Urinary bladder (tissue), 4 donors: Measurements from ENCODE around the gene POP5. TPM values are rescaled to one million over a fixed set of nuclear protein-coding genes. Genes with fewer than 3 reads are reported as not detected.

Experiments used
- DNase-seq: peaks from one replicate; pipeline ENCODE4 v3.0.0-alpha.2; 2015; ENCODE audit errors: extremely low spot score
- H3K27ac ChIP-seq: one replicate; pipeline ENCODE4 v1.5.1; 2013; ENCODE audit warnings: low read depth, mild to moderate bottlenecking, moderate library complexity
- H3K36me3 ChIP-seq: one replicate; pipeline ENCODE4 v1.6.1; 2013; ENCODE audit warnings: mild to moderate bottlenecking, moderate library complexity; ENCODE audit not compliant: insufficient read depth
- H3K4me1 ChIP-seq: one replicate; pipeline ENCODE4 v1.6.1; 2013; ENCODE audit warnings: mild to moderate bottlenecking, moderate library complexity; ENCODE audit not compliant: insufficient read depth
- H3K4me3 ChIP-seq: one replicate; pipeline ENCODE4 v1.5.1; 2013; ENCODE audit warnings: low read depth, low read length
- WGBS: extraction: QIAGEN DNeasy Blood & Tissue Kit; methylation state at CpG from one replicate; pipeline ENCODE4 v1.1.7; 2013; 5-methylcytosine and 5-hydroxymethylcytosine counted together
- polyA plus RNA-seq: library from polyadenylated mRNA; stranded (reverse); fragments of 200-250 nt; gene quantifications from one replicate; pipeline ENCODE4 v1.2.3, GENCODE V29; 2013
- total RNA-seq: library from RNA; depleted of rRNA; stranded (reverse); fragments of >200 nt; gene quantifications from one replicate; pipeline ENCODE4 v1.2.3, GENCODE V29; 2014
- donor health status: healthy with polysubstance abuse.
- donor health status: healthy.

The POP5 gene
- total and polyA plus RNA-seq, 2 donors = 25.4 to 38.9 TPM

DNA sequence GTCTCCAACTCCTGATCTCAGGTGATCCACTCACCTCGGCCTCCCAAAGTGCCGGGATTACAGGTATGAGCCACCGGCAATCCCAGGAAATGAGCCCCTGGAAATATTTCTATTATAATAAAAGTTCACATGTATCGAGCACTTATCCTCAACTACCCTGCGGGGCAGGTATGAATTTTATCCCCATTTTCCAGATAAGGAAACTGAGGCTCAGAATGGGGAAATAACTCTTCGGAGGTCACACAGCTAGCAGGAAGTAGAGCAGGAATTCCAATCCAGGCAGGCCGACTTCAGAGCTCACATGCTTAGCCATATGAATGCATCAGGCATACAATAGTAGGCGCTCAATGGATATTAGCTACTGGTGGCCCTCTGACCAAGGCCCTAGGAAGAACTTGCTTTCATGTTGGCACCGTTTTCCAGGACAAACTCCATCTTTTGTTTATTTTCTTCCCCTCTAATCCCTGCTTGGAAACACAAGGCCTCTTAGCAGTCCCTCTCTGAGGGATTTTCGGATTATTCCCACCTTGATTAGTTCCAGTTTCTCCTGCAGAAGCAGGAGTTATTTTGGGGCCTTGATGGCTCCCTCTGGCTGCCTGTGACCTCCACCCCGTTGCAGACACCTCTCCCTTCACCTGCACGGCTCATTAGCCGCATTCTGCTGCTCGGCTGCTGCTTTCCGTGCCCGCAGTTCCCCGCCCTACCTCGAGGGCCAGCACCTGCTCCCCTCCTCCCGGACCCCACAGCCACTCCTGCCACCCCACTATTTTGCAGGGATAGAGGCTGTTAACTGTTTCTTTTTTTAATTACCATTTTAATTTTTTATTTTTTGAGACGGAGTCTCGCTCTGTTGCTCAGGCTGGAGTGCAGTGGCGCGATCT, 18.7 kb upstream of the POP5 start:
- H3K4me1 ChIP-seq = no peaks in the 10 kb centered on the region
- WGBS = 68% methylated on average over 23 of the region's 23 CpGs
- H3K4me3 ChIP-seq = no peak overlapping the region
- H3K36me3 ChIP-seq = no peaks in the 10 kb centered on the region
- no peak overlapping the region for H3K27ac ChIP-seq
- DNase-seq = no peak

GRCh38 chr12:120598674-120599463, 17.7 kb upstream of the POP5 start:
- Histone ChIP-seq H3K4me1 (no peaks in the 10 kb centered on the region), H3K36me3 (no peaks in the 10 kb centered on the region), H3K4me3 (no peak overlapping the region), H3K27ac (no peak overlapping the region)
- no peak for DNase-seq
- 55% methylated on average over 13 of the region's 13 CpGs for WGBS

- WGBS = 59% methylated on average over 3 of the region's 3 CpGs
- Histone ChIP-seq H3K36me3 (no peaks in the 10 kb centered on the region), H3K4me1 (no peaks in the 10 kb centered on the region), H3K4me3 (no peak overlapping the region), H3K27ac (no peak overlapping the region)
- no peak for DNase-seq
These were observed 16.7 kb upstream of the POP5 start for GRCh38 chr12:120597861-120598260.

DNA sequence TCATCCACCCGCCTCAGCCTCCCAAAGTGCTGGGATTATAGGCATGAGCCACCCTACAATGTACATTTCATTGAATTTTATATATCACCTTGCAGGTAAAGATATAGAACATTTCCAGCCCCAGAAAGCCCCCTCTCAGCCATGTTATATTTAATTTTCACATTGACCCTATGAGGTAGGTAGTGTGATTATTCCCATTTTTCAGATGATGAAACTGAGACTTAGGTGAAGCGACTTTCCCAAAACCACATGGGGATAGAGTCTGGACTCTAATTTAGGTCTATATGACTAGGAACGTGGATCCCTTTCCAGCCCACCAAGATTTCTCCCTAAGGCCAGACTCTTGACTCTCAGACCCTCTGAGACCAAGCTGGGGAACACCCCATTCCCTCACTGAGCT, 15.7 kb upstream of the POP5 start:
- Histone ChIP-seq H3K36me3 (no peaks in the 10 kb centered on the region), H3K27ac (no peak overlapping the region), H3K4me3 (no peak overlapping the region), H3K4me1 (no peaks in the 10 kb centered on the region)
- WGBS = 95% methylated on average over 3 of the region's 3 CpGs
- no peak for DNase-seq

- 71% methylated on average over 8 of the region's 8 CpGs for WGBS
- Histone ChIP-seq H3K27ac (no peak overlapping the region), H3K4me3 (no peak overlapping the region), H3K36me3 (no peaks in the 10 kb centered on the region), H3K4me1 (no peaks in the 10 kb centered on the region)
- no peak for DNase-seq
These were observed 11.2 kb upstream of the POP5 start for GRCh38 chr12:120592121-120593049.

DNA sequence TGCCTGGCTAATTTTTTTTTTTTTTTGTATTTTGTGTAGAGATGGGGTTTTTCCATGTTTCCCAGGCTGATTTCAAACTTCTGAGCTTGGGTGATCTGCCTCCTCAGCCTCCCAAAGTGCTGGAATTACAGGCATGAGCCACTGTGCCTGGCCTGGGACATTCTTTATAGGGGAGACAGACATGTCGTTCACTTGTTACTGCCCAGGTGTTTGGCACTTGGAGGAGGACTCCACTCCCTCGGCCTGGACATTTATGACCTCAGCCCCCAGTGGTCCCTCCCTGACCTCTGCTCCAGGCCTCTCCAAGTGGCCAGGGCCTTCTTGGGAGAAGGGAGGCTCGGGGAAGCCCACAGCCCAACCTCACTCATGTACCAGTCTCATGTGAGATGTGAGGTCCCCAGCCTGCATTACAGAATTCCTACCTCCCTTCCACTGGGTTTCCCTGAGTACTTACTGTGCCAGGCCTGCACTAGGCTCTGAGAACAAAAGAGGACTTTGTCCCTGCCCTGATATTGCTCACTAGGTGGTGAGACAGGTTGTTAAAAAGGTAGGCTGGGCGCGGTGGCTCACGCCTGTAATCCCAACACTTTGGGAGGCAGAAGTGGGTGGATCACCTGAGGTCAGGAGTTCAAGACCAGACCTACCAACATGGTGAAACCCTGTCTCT, 9.7 kb upstream of the POP5 start:
- 67% methylated on average over 6 of the region's 6 CpGs for WGBS
- no peaks in the 10 kb centered on the region for H3K4me1 ChIP-seq
- no peak overlapping the region for H3K27ac ChIP-seq
- H3K36me3 ChIP-seq = no peaks in the 10 kb centered on the region
- DNase-seq = no peak
- no peak overlapping the region for H3K4me3 ChIP-seq

DNA sequence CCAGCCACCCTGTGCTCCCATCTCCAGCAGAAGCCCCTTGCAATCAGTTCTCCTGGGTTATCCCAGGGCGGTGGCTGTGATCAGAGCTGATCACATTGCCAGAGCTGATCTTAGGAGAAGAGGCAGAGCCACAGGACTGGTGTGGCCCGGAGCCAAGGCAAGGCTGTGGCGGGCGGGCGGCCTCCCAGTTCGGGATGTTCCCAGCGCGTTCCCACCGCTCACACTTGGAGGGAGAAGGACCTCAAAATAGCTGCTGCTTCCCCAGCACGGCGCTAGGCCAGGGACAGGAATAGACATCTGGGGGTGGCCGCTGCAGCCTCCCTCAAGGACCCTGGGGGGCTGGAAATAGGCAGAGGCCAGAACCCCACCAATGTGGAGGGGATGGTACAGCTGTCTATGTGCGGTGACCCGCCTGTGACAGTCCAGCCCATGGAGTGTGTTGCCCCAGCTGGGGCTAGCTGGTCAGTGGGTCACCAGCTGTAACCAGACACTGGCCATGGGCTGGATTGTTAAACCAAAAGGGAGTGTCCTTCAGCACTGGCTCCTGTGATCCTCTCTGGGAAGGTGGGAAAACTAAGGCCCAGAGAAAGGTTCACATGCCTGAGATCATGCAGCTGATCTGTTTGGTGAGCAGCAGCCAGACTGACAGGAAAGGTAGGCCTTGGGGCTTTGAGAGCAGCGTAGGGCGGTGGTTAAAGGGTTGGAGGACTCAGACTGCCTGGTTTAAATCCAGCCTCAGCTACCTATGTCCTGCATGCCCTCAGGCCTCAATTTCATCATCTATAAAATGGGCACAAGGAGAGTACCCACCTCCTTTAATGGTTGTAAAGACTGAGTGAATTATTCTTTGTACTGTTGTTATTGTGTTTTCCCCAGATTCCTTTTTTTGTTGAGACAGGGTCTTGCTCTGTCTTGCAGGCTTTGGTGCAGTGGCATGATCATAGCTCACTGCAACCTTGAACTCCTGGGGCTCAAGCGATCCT, 8.0 kb upstream of the POP5 start:
- H3K27ac ChIP-seq = no peak overlapping the region
- H3K4me3 ChIP-seq = no peak overlapping the region
- 68% methylated on average over 17 of the region's 17 CpGs for WGBS
- no peaks in the 10 kb centered on the region for H3K4me1 ChIP-seq
- no peak for DNase-seq
- H3K36me3 ChIP-seq = no peaks in the 10 kb centered on the region

- no peaks in the 10 kb centered on the region for H3K4me1 ChIP-seq
- 91% methylated on average over 1 of the region's 1 CpG for WGBS
- H3K4me3 ChIP-seq = no peak overlapping the region
- no peaks in the 10 kb centered on the region for H3K36me3 ChIP-seq
- DNase-seq = no peak
- no peak overlapping the region for H3K27ac ChIP-seq
These were observed 7.2 kb upstream of the POP5 start for GRCh38 chr12:120588371-120588770.

GRCh38 chr12:120586860-120587259, 5.7 kb upstream of the POP5 start:
- Histone ChIP-seq H3K27ac (no peak overlapping the region), H3K4me1 (no peaks in the 10 kb centered on the region), H3K36me3 (no peaks in the 10 kb centered on the region), H3K4me3 (no peak overlapping the region)
- 94% methylated on average over 2 of the region's 2 CpGs for WGBS
- no peak for DNase-seq

DNA sequence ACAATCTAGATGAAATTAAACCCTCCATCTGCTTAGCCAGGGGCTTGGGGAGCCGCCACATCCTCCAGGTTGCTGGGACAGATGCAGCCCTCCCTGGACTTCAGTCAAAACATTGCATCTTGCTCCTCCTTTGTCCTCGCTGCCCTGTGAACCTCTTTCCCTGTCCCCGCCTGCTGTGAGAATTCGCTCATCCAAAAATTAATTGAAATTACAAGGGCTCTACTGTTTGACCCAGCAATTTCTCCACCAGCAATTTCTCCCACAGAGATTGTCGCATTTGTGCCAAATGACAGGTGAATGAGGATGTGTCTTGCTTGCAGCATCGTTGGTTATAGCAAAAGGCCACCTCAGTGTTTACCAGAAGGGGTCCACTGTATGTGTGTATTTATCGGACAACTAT, 5.0 kb upstream of the POP5 start:
- H3K4me1 ChIP-seq = no peaks in the 10 kb centered on the region
- no peaks in the 10 kb centered on the region for H3K36me3 ChIP-seq
- WGBS = 69% methylated on average over 7 of the region's 7 CpGs
- H3K27ac ChIP-seq = no peak overlapping the region
- H3K4me3 ChIP-seq = no peak overlapping the region
- DNase-seq = no peak

DNA sequence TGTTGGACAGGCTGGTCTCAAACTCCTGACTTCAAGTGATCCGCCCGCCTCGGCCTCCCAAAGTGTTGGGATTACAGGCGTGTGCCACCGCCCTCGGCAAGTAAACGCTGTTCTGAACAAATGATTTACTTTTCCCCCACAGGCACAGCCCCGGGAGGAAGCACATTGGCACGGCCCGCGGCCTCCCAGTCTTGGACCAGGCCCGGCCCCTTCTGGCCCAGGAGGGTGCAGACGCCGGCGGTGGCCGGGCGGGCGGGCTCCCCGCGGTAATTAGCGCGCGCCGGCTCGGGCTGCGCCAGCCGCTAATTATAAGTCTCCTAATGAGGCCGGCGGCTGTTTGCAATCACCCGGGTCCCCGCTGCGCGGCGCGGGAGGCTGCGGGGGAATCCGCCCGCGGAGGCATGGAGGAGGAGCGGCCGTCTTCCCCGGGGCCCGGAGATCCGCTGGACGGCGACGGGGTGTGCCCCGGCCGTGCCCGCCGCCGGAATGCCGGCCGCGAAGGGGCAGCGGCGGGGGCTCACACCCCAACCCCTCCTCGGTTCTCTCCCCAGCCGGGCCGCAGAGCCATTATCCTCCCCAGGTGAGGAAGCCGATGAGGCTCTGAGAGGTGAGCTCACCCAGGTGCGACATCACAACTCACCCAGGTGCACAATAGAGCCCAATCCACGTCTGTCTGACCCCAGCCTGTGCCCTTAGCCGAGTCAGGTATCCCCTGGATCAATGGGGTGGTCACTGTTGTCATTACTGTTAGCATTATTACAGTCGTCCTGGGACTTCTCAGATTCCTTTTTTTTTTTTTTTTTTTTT, 3.3 kb upstream of the POP5 start:
- H3K27ac ChIP-seq = no peak overlapping the region
- H3K4me3 ChIP-seq = peak overlapping the region; percentile 40
- DNase-seq = no peak
- H3K4me1 ChIP-seq = no peaks in the 10 kb centered on the region
- no peaks in the 10 kb centered on the region for H3K36me3 ChIP-seq
- WGBS = 2% methylated on average over 65 of the region's 65 CpGs
